Transverse colon (tissue), 4 donors: Measurements from ENCODE around the gene RNF187.

Experiments used
- EP300 ChIP-seq: sonication (generic); formaldehyde crosslinking; IDR thresholded peaks from one replicate; pipeline ENCODE4 v1.6.1; 2017; ENCODE audit warnings: antibody characterized with exemption, low read depth
- POLR2A ChIP-seq: fragments of 450-650 bp; IDR thresholded peaks from one replicate; pipeline ENCODE4 v1.6.1; 2016; ENCODE audit warnings: antibody characterized with exemption, mild to moderate bottlenecking, moderate library complexity
- POLR2AphosphoS5 ChIP-seq, 3 donors: sonication (generic); formaldehyde crosslinking; IDR thresholded peaks; one replicate each; pipeline ENCODE4 v1.6.1; 2016; ENCODE audit warnings: antibody characterized with exemption in 3 of 3
- TF ChIP-seq, protein P1 (sequence below), 5 experiments: fragments of 200-600 bp in 3 of 5; fragments of 450-650 bp in 2 of 5; sonication (generic) in 3 of 5; IDR thresholded peaks; 1 replicate in 2 of 5; 2 replicates in 3 of 5; pipeline ENCODE4 v1.5.1; 2016 to 2017; ENCODE audit warnings: antibody characterized with exemption in 5 of 5, inconsistent platforms in 3 of 5, mild to moderate bottlenecking in 2 of 5, moderate library complexity in 1 of 5

DNA sequence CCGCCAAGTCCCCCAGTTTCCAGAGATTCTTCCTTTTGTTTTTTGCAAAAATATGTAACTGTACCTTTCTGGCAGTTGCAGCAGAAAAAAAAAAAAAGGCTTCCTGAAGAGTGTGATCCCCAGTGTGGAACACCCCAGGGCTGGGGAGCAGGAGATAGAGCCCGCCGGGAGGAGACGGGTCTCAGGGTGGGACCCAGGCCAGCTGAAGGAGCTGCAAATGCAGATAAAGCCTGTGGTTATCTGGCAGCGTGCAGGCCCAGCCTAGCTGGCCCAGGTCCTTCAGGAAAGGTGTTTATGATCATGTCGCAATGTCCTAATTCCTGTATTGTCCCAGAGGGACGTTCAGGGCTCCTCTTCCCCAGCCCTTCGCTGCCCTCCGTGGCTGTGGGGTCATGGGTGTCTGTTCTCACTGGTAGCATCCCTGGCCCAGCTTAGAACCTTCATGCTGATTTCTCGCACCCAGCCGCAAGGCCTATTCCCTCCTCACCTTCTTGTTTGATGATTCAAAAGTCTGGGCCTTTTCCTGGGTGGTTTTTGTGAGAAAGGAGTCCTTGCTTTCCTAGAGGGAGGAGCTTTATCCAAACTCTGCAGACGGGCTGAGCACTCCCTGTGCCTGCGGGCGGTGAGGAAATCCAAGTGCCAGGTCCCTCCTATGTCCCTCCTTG, 26.2 kb downstream of the RNF187 start:
- TF ChIP-seq POLR2AphosphoS5 (IDR thresholded peaks at IDR 0.05) = no peak
- TF ChIP-seq, protein P1, sequence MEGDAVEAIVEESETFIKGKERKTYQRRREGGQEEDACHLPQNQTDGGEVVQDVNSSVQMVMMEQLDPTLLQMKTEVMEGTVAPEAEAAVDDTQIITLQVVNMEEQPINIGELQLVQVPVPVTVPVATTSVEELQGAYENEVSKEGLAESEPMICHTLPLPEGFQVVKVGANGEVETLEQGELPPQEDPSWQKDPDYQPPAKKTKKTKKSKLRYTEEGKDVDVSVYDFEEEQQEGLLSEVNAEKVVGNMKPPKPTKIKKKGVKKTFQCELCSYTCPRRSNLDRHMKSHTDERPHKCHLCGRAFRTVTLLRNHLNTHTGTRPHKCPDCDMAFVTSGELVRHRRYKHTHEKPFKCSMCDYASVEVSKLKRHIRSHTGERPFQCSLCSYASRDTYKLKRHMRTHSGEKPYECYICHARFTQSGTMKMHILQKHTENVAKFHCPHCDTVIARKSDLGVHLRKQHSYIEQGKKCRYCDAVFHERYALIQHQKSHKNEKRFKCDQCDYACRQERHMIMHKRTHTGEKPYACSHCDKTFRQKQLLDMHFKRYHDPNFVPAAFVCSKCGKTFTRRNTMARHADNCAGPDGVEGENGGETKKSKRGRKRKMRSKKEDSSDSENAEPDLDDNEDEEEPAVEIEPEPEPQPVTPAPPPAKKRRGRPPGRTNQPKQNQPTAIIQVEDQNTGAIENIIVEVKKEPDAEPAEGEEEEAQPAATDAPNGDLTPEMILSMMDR (IDR thresholded peaks at IDR 0.05) = no peak
- no peak for TF ChIP-seq EP300
- no peak for TF ChIP-seq POLR2A
